Kidney epithelial cell (primary cell): ENCODE data around the gene MFSD11. TPM values are rescaled to one million over a fixed set of nuclear protein-coding genes. Genes with fewer than 3 reads are reported as not detected.

Experiments used
- DNase-seq: peaks from one replicate; pipeline ENCODE4 v3.0.0-alpha.2; 2010; ENCODE audit warnings: low read depth
- H3K27me3 ChIP-seq: 2 replicates; pipeline ENCODE4 v1.6.0; 2011; ENCODE audit warnings: low read length; ENCODE audit not compliant: control insufficient read depth, insufficient read depth
- H3K36me3 ChIP-seq: 2 replicates; pipeline ENCODE4 v1.5.1; 2011; ENCODE audit warnings: low read length; ENCODE audit not compliant: control insufficient read depth, insufficient read depth
- H3K4me3 ChIP-seq: 2 replicates; pipeline ENCODE4 v1.5.1; 2011; ENCODE audit warnings: low read depth, mild to moderate bottlenecking, control low read depth, low read length
- total RNA-seq: library from RNA; depleted of rRNA; stranded (reverse); fragments of >200 nt; gene quantifications from 2 replicates; pipeline ENCODE4 v1.2.3, GENCODE V29; 2015
- TF ChIP-seq, protein P1 (sequence below): IDR thresholded peaks from 2 replicates; pipeline ENCODE4 v1.5.1; 2011; ENCODE audit warnings: mild to moderate bottlenecking, moderate library complexity, low read length, control low read depth, inconsistent platforms; ENCODE audit not compliant: insufficient read depth, poor library complexity, severe bottlenecking

Gene MFSD11
- total RNA-seq: 17.5 and 21.2 TPM in 2 replicates

GRCh38 chr17:76737676-76738467 lies at the start of gene MFSD11:
Gene MFSD11 (plus strand): TSS chr17:76738119. CDS start chr17:76738353, 234 bp downstream.
- Histone ChIP-seq H3K27me3 (no peaks in the 10 kb centered on the region), H3K4me3 (peak within 1 kb of the TSS; percentile 95), H3K36me3 (peaks cover 1% of the 10 kb centered on the region)
- TF ChIP-seq, protein P1, sequence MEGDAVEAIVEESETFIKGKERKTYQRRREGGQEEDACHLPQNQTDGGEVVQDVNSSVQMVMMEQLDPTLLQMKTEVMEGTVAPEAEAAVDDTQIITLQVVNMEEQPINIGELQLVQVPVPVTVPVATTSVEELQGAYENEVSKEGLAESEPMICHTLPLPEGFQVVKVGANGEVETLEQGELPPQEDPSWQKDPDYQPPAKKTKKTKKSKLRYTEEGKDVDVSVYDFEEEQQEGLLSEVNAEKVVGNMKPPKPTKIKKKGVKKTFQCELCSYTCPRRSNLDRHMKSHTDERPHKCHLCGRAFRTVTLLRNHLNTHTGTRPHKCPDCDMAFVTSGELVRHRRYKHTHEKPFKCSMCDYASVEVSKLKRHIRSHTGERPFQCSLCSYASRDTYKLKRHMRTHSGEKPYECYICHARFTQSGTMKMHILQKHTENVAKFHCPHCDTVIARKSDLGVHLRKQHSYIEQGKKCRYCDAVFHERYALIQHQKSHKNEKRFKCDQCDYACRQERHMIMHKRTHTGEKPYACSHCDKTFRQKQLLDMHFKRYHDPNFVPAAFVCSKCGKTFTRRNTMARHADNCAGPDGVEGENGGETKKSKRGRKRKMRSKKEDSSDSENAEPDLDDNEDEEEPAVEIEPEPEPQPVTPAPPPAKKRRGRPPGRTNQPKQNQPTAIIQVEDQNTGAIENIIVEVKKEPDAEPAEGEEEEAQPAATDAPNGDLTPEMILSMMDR: no peak
- no peak for DNase-seq

DNA sequence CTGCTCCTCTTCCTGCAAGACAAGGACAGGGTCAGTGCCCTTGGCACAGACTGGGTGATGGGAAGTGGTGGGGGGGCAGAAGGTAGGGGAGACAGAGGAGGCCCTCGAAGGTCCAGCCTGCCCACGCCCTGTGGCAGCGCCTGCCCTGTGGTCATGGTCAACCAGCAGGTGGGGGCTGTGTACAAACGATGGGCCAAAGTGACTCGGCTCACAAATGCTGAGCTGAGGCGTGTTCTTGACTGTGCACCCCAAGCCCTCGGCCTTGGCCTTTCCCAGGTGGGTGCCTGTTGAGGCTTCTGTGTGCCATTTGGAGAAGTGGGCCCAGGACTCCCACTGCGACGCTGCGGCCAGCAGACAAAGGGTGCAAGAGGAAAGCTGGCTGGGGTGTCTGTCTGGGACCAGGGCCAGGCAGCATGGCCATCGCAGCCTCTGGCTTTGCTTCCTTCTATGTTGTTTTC lies 49.7 kb upstream of the MFSD11 start:
- TF ChIP-seq, protein P1: no peak
- no peak overlapping the region for H3K4me3 ChIP-seq
- no peak for DNase-seq

GRCh38 chr17:76689859-76690258 lies 48.1 kb upstream of the MFSD11 start:
- DNase-seq: no peak
- Histone ChIP-seq H3K36me3 (no peaks in the 10 kb centered on the region), H3K27me3 (no peaks in the 10 kb centered on the region), H3K4me3 (no peak overlapping the region)
- TF ChIP-seq, protein P1: no peak

More for the DNA sequence above, 49.7 kb upstream of the MFSD11 start:
- Histone ChIP-seq H3K27me3 (no peaks in the 10 kb centered on the region), H3K36me3 (no peaks in the 10 kb centered on the region)

DNA sequence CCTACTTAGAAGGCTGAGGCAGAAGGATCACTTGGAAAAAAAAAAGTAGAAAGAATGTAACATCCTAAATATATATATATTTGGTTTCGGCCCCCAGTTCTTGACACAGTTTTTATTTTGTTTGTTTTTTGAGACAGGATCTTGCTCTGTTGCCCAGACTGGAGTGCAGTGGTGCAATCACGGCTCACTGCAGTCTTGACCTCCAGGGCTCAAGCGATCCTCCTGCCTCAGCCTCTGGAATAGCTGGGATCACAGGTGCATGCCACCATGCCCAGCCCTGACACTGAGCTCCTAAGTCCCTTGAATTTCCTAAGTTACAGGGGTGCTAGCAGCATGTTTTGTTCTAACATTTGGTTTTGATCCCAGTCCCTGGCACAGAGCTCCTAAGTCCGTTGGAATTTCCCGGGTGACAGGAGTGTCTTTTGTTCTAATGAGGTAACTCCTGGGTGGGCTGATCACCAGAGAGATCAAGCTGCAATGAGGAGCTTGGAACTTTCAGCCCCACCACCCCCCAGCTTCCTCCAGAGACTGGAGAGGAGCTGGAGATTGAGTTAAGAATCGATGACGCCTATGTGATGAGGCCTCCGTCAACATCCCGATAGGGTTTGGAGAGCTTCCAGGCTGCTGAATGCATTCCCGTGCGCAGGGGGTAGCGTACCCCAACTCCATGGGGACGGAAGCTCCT lies 47.2 kb upstream of the MFSD11 start:
- Histone ChIP-seq H3K36me3 (no peaks in the 10 kb centered on the region), H3K27me3 (no peaks in the 10 kb centered on the region), H3K4me3 (no peak overlapping the region)
- DNase-seq: no peak
- TF ChIP-seq, protein P1: no peak

GRCh38 chr17:76691379-76692191 lies 46.3 kb upstream of the MFSD11 start:
- Histone ChIP-seq H3K4me3 (no peak overlapping the region), H3K27me3 (no peaks in the 10 kb centered on the region), H3K36me3 (no peaks in the 10 kb centered on the region)
- TF ChIP-seq, protein P1: no peak
- DNase-seq: no peak
